CD4-positive, alpha-beta memory T cell (primary cell): Measurements from ENCODE around the gene DYNC1H1. TPM values are rescaled to one million over a fixed set of nuclear protein-coding genes. Genes with fewer than 3 reads are reported as not detected.
"Not testable (repeated sequence)": the region's sequence is repeated elsewhere in the genome, so short reads cannot be mapped to it uniquely, and the experiment has no call there.

ENCODE experiments used
- CTCF ChIA-PET: fragments of 350-600 bp; sonication (Branson Sonifier 250); formaldehyde crosslinking; loops from one replicate; lab custom pipeline; 2021; ENCODE audit warnings: inconsistent platforms; ENCODE audit not compliant: partially characterized antibody; lab: Charles Lee
- POLR2A ChIA-PET: fragments of 350-600 bp; sonication (Branson Sonifier 250); formaldehyde crosslinking; loops from one replicate; lab custom pipeline; 2021; ENCODE audit not compliant: partially characterized antibody; lab: Charles Lee
- DNase-seq, 5 donors: peaks; one replicate each; pipeline versions ENCODE4 v3.0.0 to v3.0.0-alpha.2; 2020 to 2022; ENCODE audit warnings: mixed read lengths in 1 of 5
- H3K27ac ChIP-seq: one replicate; pipeline ENCODE4 v1.7.0; 2013; ENCODE audit warnings: low read depth, low read length
- H3K27me3 ChIP-seq: 2 replicates; pipeline ENCODE4 v1.7.0; 2013; ENCODE audit warnings: mild to moderate bottlenecking, low read length, moderate library complexity; ENCODE audit not compliant: insufficient read depth
- H3K36me3 ChIP-seq: 2 replicates; pipeline ENCODE4 v1.7.0; 2013; ENCODE audit warnings: mild to moderate bottlenecking, low read length, moderate library complexity; ENCODE audit not compliant: insufficient read depth
- H3K4me1 ChIP-seq: 2 replicates; pipeline ENCODE4 v1.7.0; 2013; ENCODE audit warnings: mild to moderate bottlenecking, low read length, moderate library complexity; ENCODE audit not compliant: insufficient read depth
- H3K4me3 ChIP-seq, 2 donors: one replicate each; pipeline ENCODE4 v1.7.0; 2013; ENCODE audit warnings: low read length in 2 of 2, mild to moderate bottlenecking in 1 of 2
- H3K9me3 ChIP-seq, 2 donors: one replicate each; pipeline ENCODE4 v1.7.0; 2013; ENCODE audit warnings: low read length in 2 of 2, control low read depth in 1 of 2; ENCODE audit not compliant: control insufficient read depth in 1 of 2
- H3K27ac Mint-ChIP-seq, 7 donors: one replicate each; pipeline ENCODE4 v1.8.0; 2020 to 2021; ENCODE audit warnings: mixed read lengths in 7 of 7, mild to moderate bottlenecking in 6 of 7, inconsistent platforms in 3 of 7, moderate library complexity in 3 of 7
- H3K27me3 Mint-ChIP-seq, 2 donors: one replicate each; pipeline ENCODE4 v1.8.0; 2020 to 2021; ENCODE audit warnings: mixed read lengths in 2 of 2
- H3K36me3 Mint-ChIP-seq, 2 donors: one replicate each; pipeline ENCODE4 v1.8.0; 2020 to 2021; ENCODE audit warnings: mixed read lengths in 2 of 2, inconsistent platforms in 1 of 2, mild to moderate bottlenecking in 1 of 2
- H3K4me1 Mint-ChIP-seq, 4 donors: one replicate each; pipeline ENCODE4 v1.8.0; 2020 to 2021; ENCODE audit warnings: mixed read lengths in 4 of 4, mild to moderate bottlenecking in 1 of 4
- H3K4me3 Mint-ChIP-seq, 8 donors: one replicate each; pipeline ENCODE4 v1.8.0; 2020 to 2021; ENCODE audit warnings: mixed read lengths in 8 of 8, mild to moderate bottlenecking in 7 of 8, moderate library complexity in 6 of 8, inconsistent platforms in 3 of 8
- H3K9me3 Mint-ChIP-seq, 8 donors: one replicate each; pipeline ENCODE4 v1.8.0; 2020 to 2021; ENCODE audit warnings: mixed read lengths in 8 of 8, mild to moderate bottlenecking in 5 of 8, inconsistent platforms in 3 of 8, moderate library complexity in 1 of 8
- intact Hi-C: fragments of 100-400 bp; cut with micrococcal nuclease; formaldehyde crosslinking; loops from one replicate; pipeline ENCODE4 v1.15.1; 2023
- polyA plus RNA-seq, 2 donors: library from polyadenylated mRNA; unstranded; fragments of 300-500 nt; fragmentation: Illumina TruSeq; gene quantifications; one replicate each; pipeline ENCODE4 v1.2.3, GENCODE V29; 2021
- total RNA-seq, 2 experiments: library from RNA; stranded (reverse); gene quantifications; one replicate each; pipeline ENCODE4 v1.2.3, GENCODE V29; 2021

DYNC1H1 gene
- total and polyA plus RNA-seq, 4 experiments from 2014 or later = 19.6 to 318 (median 188) TPM

- Mint-ChIP-seq H3K27me3 (no peaks in the 10 kb centered on the region), H3K27ac (peak overlapping the region in 6 of 7 donors; percentile 22 to 93 (median 71)), H3K9me3 (no peaks in the 10 kb centered on the region), H3K4me3 (no peak overlapping the region), H3K36me3 (peaks cover 47 to 58% of the 10 kb centered on the region in 2 donors), H3K4me1 (peaks cover 18 to 36% (median 26%) of the 10 kb centered on the region in 4 donors)
- no peak overlapping the region for H3K4me3 ChIP-seq
- H3K4me1 ChIP-seq = peaks cover 28% of the 10 kb centered on the region
- no peaks in the 10 kb centered on the region for H3K27me3 ChIP-seq
- no peaks in the 10 kb centered on the region for H3K9me3 ChIP-seq
- H3K27ac ChIP-seq = no peak overlapping the region
- intact Hi-C loops = no loop called here
- DNase-seq = no peak
- ChIA-PET POLR2A (interaction anchor here (0.9 to 1.6 kb wide), 2 partner anchors 9 to 16 kb away, joined by 3 to 9 read pairs; no protein-coding TSS in a partner anchor), CTCF (interaction anchor here (0.7 to 1.8 kb wide), 2 partner anchors 17 to 120 kb away, joined by 3 to 6 read pairs; no protein-coding TSS in a partner anchor)
- H3K36me3 ChIP-seq = peaks cover 48% of the 10 kb centered on the region
Observed at GRCh38 chr14:102078831-102079699, 114.7 kb downstream of the DYNC1H1 start.

- ChIA-PET CTCF (interaction anchor here (1.8 kb wide), 1 partner anchor 17 kb away, joined by 6 read pairs; no protein-coding TSS in a partner anchor), POLR2A (interaction anchor here (1.6 kb wide), 1 partner anchor 8 kb away, joined by 9 read pairs; no protein-coding TSS in a partner anchor)
- H3K36me3 Mint-ChIP-seq = peaks cover 52 to 64% of the 10 kb centered on the region in 2 donors
- intact Hi-C loops = no loop called here
- Histone ChIP-seq H3K9me3 (no peaks in the 10 kb centered on the region), H3K27me3 (no peaks in the 10 kb centered on the region), H3K4me1 (peaks cover 34% of the 10 kb centered on the region), H3K4me3 (no peak overlapping the region), H3K36me3 (peaks cover 54% of the 10 kb centered on the region), H3K27ac (no peak overlapping the region)
- no peak for DNase-seq
- peaks cover 20 to 42% (median 31%) of the 10 kb centered on the region in 4 donors for H3K4me1 Mint-ChIP-seq
- no peak overlapping the region for H3K4me3 Mint-ChIP-seq
- no peaks in the 10 kb centered on the region for H3K9me3 Mint-ChIP-seq
- no peaks in the 10 kb centered on the region for H3K27me3 Mint-ChIP-seq
- peak overlapping the region in 3 of 7 donors; percentile 22 to 93 (median 81) for H3K27ac Mint-ChIP-seq
Observed at GRCh38 chr14:102079700-102079979, 115.3 kb downstream of the DYNC1H1 start.

GRCh38 chr14:102080183-102081080 is 116.1 kb downstream of the DYNC1H1 start:
- H3K9me3 ChIP-seq = no peaks in the 10 kb centered on the region
- H3K36me3 ChIP-seq = peaks cover 62% of the 10 kb centered on the region
- Mint-ChIP-seq H3K27ac (peak overlapping the region in 5 of 7 donors; percentile 31 to 93 (median 52)), H3K9me3 (peaks cover 0 to 2% (median 0%) of the 10 kb centered on the region in 8 donors), H3K27me3 (no peaks in the 10 kb centered on the region), H3K4me3 (peak overlapping the region in 1 of 8 donors; percentile 20), H3K36me3 (peaks cover 60 to 72% of the 10 kb centered on the region in 2 donors), H3K4me1 (peaks cover 28 to 50% (median 39%) of the 10 kb centered on the region in 4 donors)
- ChIA-PET CTCF (no interaction called here), POLR2A (no interaction called here)
- no peak overlapping the region for H3K4me3 ChIP-seq
- peak in 1 of 5 donors; percentile 17 for DNase-seq
- H3K27me3 ChIP-seq = no peaks in the 10 kb centered on the region
- H3K27ac ChIP-seq = no peak overlapping the region
- intact Hi-C loops = no loop called here
- peaks cover 42% of the 10 kb centered on the region for H3K4me1 ChIP-seq

GRCh38 chr14:102081231-102082080 is 117.1 kb downstream of the DYNC1H1 start:
- no peak overlapping the region for H3K27ac ChIP-seq
- DNase-seq = no peak
- ChIA-PET POLR2A (no interaction called here), CTCF (no interaction called here)
- Mint-ChIP-seq H3K9me3 (peaks cover 0 to 2% (median 0%) of the 10 kb centered on the region in 8 donors), H3K36me3 (peaks cover 69 to 81% of the 10 kb centered on the region in 2 donors), H3K27ac (peak overlapping the region; percentile 30 to 99 (median 50)), H3K4me1 (peaks cover 35 to 60% (median 48%) of the 10 kb centered on the region in 4 donors), H3K4me3 (peak overlapping the region in 1 of 8 donors; percentile 25), H3K27me3 (no peaks in the 10 kb centered on the region)
- intact Hi-C loops = no loop called here
- H3K4me1 ChIP-seq = peaks cover 48% of the 10 kb centered on the region
- H3K27me3 ChIP-seq = no peaks in the 10 kb centered on the region
- no peaks in the 10 kb centered on the region for H3K9me3 ChIP-seq
- no peak overlapping the region for H3K4me3 ChIP-seq
- H3K36me3 ChIP-seq = peaks cover 66% of the 10 kb centered on the region

- Mint-ChIP-seq H3K27ac (peak overlapping the region; percentile 76 to 99 (median 93)), H3K4me1 (peaks cover 43 to 76% (median 61%) of the 10 kb centered on the region in 4 donors), H3K36me3 (peaks cover 63 to 72% of the 10 kb centered on the region in 2 donors), H3K4me3 (peak overlapping the region; percentile 91 to 99 (median 96))
- H3K9me3 Mint-ChIP-seq, H3K27me3 Mint-ChIP-seq, H3K9me3 ChIP-seq, H3K4me3 ChIP-seq, H3K27me3 ChIP-seq, DNase-seq, intact Hi-C loops: not testable (repeated sequence)
- Histone ChIP-seq H3K27ac (peak overlapping the region; percentile 94), H3K36me3 (peaks cover 63% of the 10 kb centered on the region), H3K4me1 (peaks cover 60% of the 10 kb centered on the region)
- CTCF ChIA-PET = interaction anchor here (0.6 to 4.0 kb wide), 4 partner anchors 9 to 59 kb away, joined by 3 to 19 read pairs (median 4); no protein-coding TSS in a partner anchor
- POLR2A ChIA-PET = interaction anchor here (0.5 to 1.2 kb wide), 7 partner anchors 9 to 354 kb away, joined by 3 to 4 read pairs (median 3); no protein-coding TSS in a partner anchor
Observed at GRCh38 chr14:102084522-102084921, 120.1 kb downstream of the DYNC1H1 start.

- intact Hi-C loops = loop anchor here (5.0 kb wide), 3 partner anchors 33 to 363 kb away; no protein-coding TSS in a partner anchor
- Mint-ChIP-seq H3K9me3 (peaks cover 0 to 4% (median 0%) of the 10 kb centered on the region in 8 donors), H3K27me3 (no peaks in the 10 kb centered on the region), H3K4me1 (peaks cover 46 to 79% (median 65%) of the 10 kb centered on the region in 4 donors), H3K27ac (peak overlapping the region; percentile 76 to 99 (median 93)), H3K4me3 (peak overlapping the region; percentile 91 to 99 (median 96)), H3K36me3 (peaks cover 59 to 68% of the 10 kb centered on the region in 2 donors)
- peaks cover 60% of the 10 kb centered on the region for H3K4me1 ChIP-seq
- ChIA-PET POLR2A (interaction anchor here (0.5 to 1.2 kb wide), 6 partner anchors 12 to 354 kb away, joined by 3 to 4 read pairs (median 3); no protein-coding TSS in a partner anchor), CTCF (interaction anchor here (0.7 to 4.0 kb wide), 6 partner anchors 8 to 232 kb away, joined by 3 to 19 read pairs (median 6); no protein-coding TSS in a partner anchor)
- no peaks in the 10 kb centered on the region for H3K9me3 ChIP-seq
- H3K27me3 ChIP-seq = no peaks in the 10 kb centered on the region
- peaks cover 59% of the 10 kb centered on the region for H3K36me3 ChIP-seq
- H3K27ac ChIP-seq = peak overlapping the region; percentile 94
- H3K4me3 ChIP-seq = peak overlapping the region; percentile 50 to 66
- no peak for DNase-seq
Observed at GRCh38 chr14:102084931-102085330, 120.6 kb downstream of the DYNC1H1 start.
